Fibroblast of lung (primary cell): Measurements from ENCODE around the gene CFAP410. TPM values are rescaled to one million over a fixed set of nuclear protein-coding genes. Genes with fewer than 3 reads are reported as not detected.

Experiments used
- DNase-seq, 2 donors: peaks; one replicate each; pipeline versions ENCODE4 v3.0.0 to v3.0.0-alpha.2; 2010; ENCODE audit warnings: low read depth in 2 of 2
- H2AFZ ChIP-seq: 2 replicates; pipeline ENCODE4 v1.5.1; 2012; ENCODE audit warnings: low read length, control low read depth, inconsistent platforms
- H3K27ac ChIP-seq: 2 replicates; pipeline ENCODE4 v1.5.1; 2011; ENCODE audit warnings: low read length, control low read depth; ENCODE audit not compliant: insufficient read depth
- H3K27me3 ChIP-seq: 2 replicates; pipeline ENCODE4 v1.5.1; 2011; ENCODE audit warnings: mild to moderate bottlenecking, low read length; ENCODE audit not compliant: control insufficient read depth, insufficient read depth
- H3K36me3 ChIP-seq: 2 replicates; pipeline ENCODE4 v1.5.1; 2011; ENCODE audit warnings: low read length; ENCODE audit not compliant: control insufficient read depth, insufficient read depth
- H3K4me1 ChIP-seq: 2 replicates; pipeline ENCODE4 v1.5.1; 2011; ENCODE audit warnings: low read length; ENCODE audit not compliant: control insufficient read depth, insufficient read depth; ENCODE audit errors: extremely low read depth
- H3K4me2 ChIP-seq: 2 replicates; pipeline ENCODE4 v1.5.1; 2011; ENCODE audit warnings: low read length, control low read depth; ENCODE audit not compliant: insufficient read depth; ENCODE audit errors: extremely low read depth
- H3K4me3 ChIP-seq, 4 experiments: fragments of 200-600 bp in 1 of 4; sonication (generic) in 1 of 4; replicated peaks in 1 of 4; 2 replicates each; pipeline ENCODE4 v1.5.1; 2011 to 2016; ENCODE audit warnings: low read length in 4 of 4, low read depth in 3 of 4, mild to moderate bottlenecking in 3 of 4, control low read depth in 2 of 4, inconsistent platforms in 1 of 4, mixed read lengths in 1 of 4; ENCODE audit not compliant: insufficient read depth in 1 of 4; ENCODE audit errors: control extremely low read depth in 1 of 4
- H3K79me2 ChIP-seq: 2 replicates; pipeline ENCODE4 v1.5.1; 2012; ENCODE audit warnings: mild to moderate bottlenecking, low read length, inconsistent platforms; ENCODE audit not compliant: control insufficient read depth, insufficient read depth
- H3K9ac ChIP-seq: 2 replicates; pipeline ENCODE4 v1.5.1; 2011; ENCODE audit warnings: mild to moderate bottlenecking, low read length, control low read depth; ENCODE audit not compliant: insufficient read depth
- H3K9me3 ChIP-seq: 2 replicates; pipeline ENCODE4 v1.5.1; 2012; ENCODE audit warnings: low read depth, low read length; ENCODE audit not compliant: control insufficient read depth, insufficient read depth
- H4K20me1 ChIP-seq: 2 replicates; pipeline ENCODE4 v1.5.1; 2011; ENCODE audit warnings: low read length; ENCODE audit not compliant: control insufficient read depth, insufficient read depth; ENCODE audit errors: extremely low read depth
- CTCF ChIP-seq, 2 donors: IDR thresholded peaks in 1 of 2; conservative IDR thresholded peaks in 1 of 2; 1 replicate in 1 of 2; 2 replicates in 1 of 2; pipeline ENCODE4 v1.5.1; 2011 to 2012; ENCODE audit warnings: low read length in 2 of 2, control low read depth in 1 of 2, inconsistent platforms in 1 of 2, low read depth in 1 of 2, mild to moderate bottlenecking in 1 of 2
- EZH2 ChIP-seq: IDR thresholded peaks from 2 replicates; pipeline ENCODE4 v1.5.1; 2012; ENCODE audit warnings: low read length, control low read depth, mild to moderate bottlenecking; ENCODE audit errors: missing control alignments
- polyA plus RNA-seq, 2 donors: library from polyadenylated mRNA; depleted of rRNA in 1 of 2; stranded (reverse) in 1 of 2; unstranded in 1 of 2; fragments of >200 nt; gene quantifications; 2 replicates each; pipeline ENCODE4 v1.2.1, GENCODE V29; 2011 to 2012; ENCODE audit warnings: missing spikeins in 1 of 2
- total RNA-seq: library from RNA; depleted of rRNA; stranded (reverse); fragments of >200 nt; gene quantifications from 2 replicates; pipeline ENCODE4 v1.2.1, GENCODE V29; 2014

CFAP410 gene
- total and polyA plus RNA-seq, 2 donors (not counting 1 experiment from before 2014, with no cell fraction given), result 4.9 to 7.1 TPM

DNA sequence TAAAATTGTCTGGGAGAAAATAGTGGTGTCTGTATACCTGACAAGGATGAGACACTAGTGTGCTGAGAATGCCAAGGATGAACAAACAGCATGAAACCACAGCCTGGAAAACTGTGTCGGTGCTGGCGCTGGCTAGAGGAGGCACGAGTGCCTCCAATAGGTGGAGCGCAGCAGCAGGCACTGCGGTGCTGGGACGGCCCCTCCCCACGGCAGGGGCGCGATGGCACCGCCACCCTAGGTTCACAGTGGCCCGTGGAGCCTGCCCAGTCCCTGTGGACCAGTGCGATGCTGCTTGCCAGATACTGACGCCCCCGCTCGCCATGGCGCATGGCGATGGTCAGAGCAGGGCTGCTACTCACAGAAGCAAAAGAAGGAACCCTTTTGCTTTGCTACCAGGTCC is 6.8 kb downstream of the CFAP410 start:
- no peak overlapping the region for H3K4me3 ChIP-seq
- no peak overlapping the region for H3K27ac ChIP-seq
- H4K20me1 ChIP-seq, result no peaks in the 10 kb centered on the region
- no peaks in the 10 kb centered on the region for H3K9me3 ChIP-seq
- H3K27me3 ChIP-seq, result no peaks in the 10 kb centered on the region
- H3K4me1 ChIP-seq, result no peaks in the 10 kb centered on the region
- no peaks in the 10 kb centered on the region for H3K79me2 ChIP-seq
- H2AFZ ChIP-seq, result no peak overlapping the region
- TF ChIP-seq CTCF (conservative IDR thresholded peaks at IDR 0.05 in 1 of 2, IDR thresholded peaks at IDR 0.05 in 1 of 2; ENCODE audit: low read depth in 1 of 2, low read length in 2 of 2) (no peak), EZH2 (no peak)
- H3K4me2 ChIP-seq, result no peak overlapping the region
- H3K36me3 ChIP-seq, result peaks cover 5% of the 10 kb centered on the region
- no peak for DNase-seq
- H3K9ac ChIP-seq, result no peak overlapping the region

DNA sequence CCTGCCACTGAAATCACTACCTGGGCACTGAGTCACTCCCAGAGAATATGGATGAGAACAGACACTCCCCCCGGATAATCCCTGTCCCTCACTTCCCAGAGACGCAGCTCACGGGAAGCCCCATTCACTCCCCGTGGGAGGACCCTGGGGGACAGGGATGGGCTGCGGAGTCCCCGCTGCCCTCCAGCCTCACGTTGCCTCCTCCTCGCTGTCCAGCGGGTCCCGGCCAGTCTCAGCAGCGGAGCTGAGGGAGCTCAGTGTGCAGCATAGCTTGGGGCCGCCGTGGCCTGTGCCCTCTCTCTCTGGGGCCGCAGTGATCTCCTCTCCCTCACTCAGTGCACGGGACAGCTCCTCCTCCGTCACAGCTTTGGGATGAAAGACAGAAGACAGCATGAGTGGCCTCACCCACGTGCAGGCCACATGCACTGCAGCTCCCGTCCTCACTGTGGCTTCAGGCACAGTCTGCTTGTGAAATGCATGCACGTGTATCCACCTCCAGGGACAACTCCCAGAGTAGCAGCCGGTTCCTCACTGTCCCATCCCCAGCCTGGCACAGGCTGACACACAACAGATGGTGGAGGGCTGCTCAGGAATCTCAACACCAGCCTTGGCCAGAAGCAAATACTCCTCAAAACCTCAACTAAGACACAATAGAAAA is 7.4 kb downstream of the CFAP410 start:
- H3K36me3 ChIP-seq, result peaks cover 9% of the 10 kb centered on the region
- no peak for TF ChIP-seq EZH2
- TF ChIP-seq CTCF (conservative IDR thresholded peaks at IDR 0.05 in 1 of 2, IDR thresholded peaks at IDR 0.05 in 1 of 2; ENCODE audit: low read depth in 1 of 2, low read length in 2 of 2), result no peak
- no peaks in the 10 kb centered on the region for H3K79me2 ChIP-seq
- DNase-seq, result no peak
- no peak overlapping the region for H3K27ac ChIP-seq
- H3K9me3 ChIP-seq, result no peaks in the 10 kb centered on the region
- no peaks in the 10 kb centered on the region for H3K27me3 ChIP-seq
- no peak overlapping the region for H3K4me3 ChIP-seq
- H3K4me1 ChIP-seq, result no peaks in the 10 kb centered on the region
- H2AFZ ChIP-seq, result no peak overlapping the region
- H4K20me1 ChIP-seq, result no peaks in the 10 kb centered on the region
- H3K4me2 ChIP-seq, result no peak overlapping the region
- H3K9ac ChIP-seq, result no peak overlapping the region

DNA sequence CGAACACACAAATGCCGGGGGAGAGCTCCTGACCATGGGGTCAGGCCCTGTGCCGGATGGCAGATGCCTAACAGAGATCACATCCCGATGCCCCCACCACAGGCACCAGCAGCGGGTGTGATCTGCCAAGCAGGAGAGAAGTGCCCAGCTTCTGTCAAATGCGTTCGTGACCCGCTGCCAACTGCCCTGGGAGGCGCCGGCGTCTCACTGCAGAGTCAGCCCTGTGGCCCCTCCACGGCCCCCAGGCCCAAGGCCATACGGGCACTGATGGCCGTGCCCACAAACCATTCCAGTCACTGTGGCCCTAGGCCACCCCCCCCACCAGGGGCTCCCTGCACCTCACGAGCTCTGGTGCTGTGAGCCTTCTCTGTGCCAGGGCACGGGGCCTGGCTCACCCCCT is 8.0 kb downstream of the CFAP410 start:
- Histone ChIP-seq H3K36me3 (peaks cover 9% of the 10 kb centered on the region), H3K9ac (no peak overlapping the region), H3K79me2 (no peaks in the 10 kb centered on the region), H3K4me1 (no peaks in the 10 kb centered on the region), H3K27ac (no peak overlapping the region), H3K4me3 (no peak overlapping the region), H4K20me1 (no peaks in the 10 kb centered on the region), H2AFZ (no peak overlapping the region), H3K4me2 (no peak overlapping the region), H3K27me3 (no peaks in the 10 kb centered on the region), H3K9me3 (no peaks in the 10 kb centered on the region)
- TF ChIP-seq EZH2 (no peak), CTCF (conservative IDR thresholded peaks at IDR 0.05 in 1 of 2, IDR thresholded peaks at IDR 0.05 in 1 of 2; ENCODE audit: low read depth in 1 of 2, low read length in 2 of 2) (no peak)
- no peak for DNase-seq
